ENCODE results near the gene LETM1. TPM values are rescaled to one million over a fixed set of nuclear protein-coding genes. Genes with fewer than 3 reads are reported as not detected.
A peak's percentile ranks its signal among the peaks of the same experiment; 100 is the strongest.

LETM1 gene
- total and polyA plus RNA-seq, 2 of the 13 experiments (the other 11 are each of a cell fraction or from before 2014, with no cell fraction given) = 9.7 to 41.6 TPM

GRCh38 chr4:1795299-1796195 is 60.4 kb downstream of the LETM1 start (continued):
- TF ChIP-seq PRDM4 (CRISPR knock-in tag; IDR thresholded peaks at IDR 0.05; ENCODE audit: borderline replicate concordance) (no peak), ZBTB4 (CRISPR knock-in tag; IDR thresholded peaks at IDR 0.05; ENCODE audit: borderline replicate concordance) (peak; percentile 66; the same call in 1 of the 2 replicates), ZNF138 (CRISPR knock-in tag; IDR thresholded peaks at IDR 0.05; ENCODE audit: low read depth) (no peak), NR2F2 (IDR thresholded peaks at IDR 0.05; ENCODE audit: borderline replicate concordance, low read depth) (no peak), ZNF556 (CRISPR knock-in tag; IDR thresholded peaks at IDR 0.05; ENCODE audit: borderline replicate concordance) (peak; percentile 29; the same call in 1 of the 2 replicates), ZNF33A (CRISPR knock-in tag; IDR thresholded peaks at IDR 0.05; ENCODE audit: borderline replicate concordance) (no peak), BCL6 (CRISPR knock-in tag; IDR thresholded peaks at IDR 0.05) (peak; percentile 82), SALL1 (CRISPR knock-in tag; IDR thresholded peaks at IDR 0.05) (peak; percentile 82), GATAD2A (CRISPR knock-in tag; IDR thresholded peaks at IDR 0.05) (peak; percentile 94), ATF6 (CRISPR knock-in tag; conservative IDR thresholded peaks at IDR 0.05) (no peak), KDM2A (CRISPR knock-in tag; IDR thresholded peaks at IDR 0.05; ENCODE audit: borderline replicate concordance, low read depth) (peak; percentile 78), HNRNPH1 (optimal IDR thresholded peaks at IDR 0.05; ENCODE audit: low read depth, low read length) (peak; percentile 78), CENPT (CRISPR knock-in tag; IDR thresholded peaks at IDR 0.05; ENCODE audit: low read depth) (no peak), HNRNPK (IDR thresholded peaks at IDR 0.05; ENCODE audit: low read depth, low read length, poor library complexity, severe bottlenecking) (no peak), ZNF367 (CRISPR knock-in tag; IDR thresholded peaks at IDR 0.05; ENCODE audit: borderline replicate concordance) (no peak), ZNF274 (CRISPR knock-in tag; IDR thresholded peaks at IDR 0.05) (no peak), ELF3 (CRISPR knock-in tag; IDR thresholded peaks at IDR 0.05) (no peak; the same call in 1 of the 2 replicates), TEF (CRISPR knock-in tag; IDR thresholded peaks at IDR 0.05) (no peak)
